ENCODE measurements around the gene KCTD2.

GRCh38 chr17:74998783-74999182, 48.2 kb upstream of the KCTD2 start:
- TF ChIP-seq GATA3 (IDR thresholded peaks at IDR 0.05; ENCODE audit: low read depth, low read length), result no peak
- no peak for TF ChIP-seq GATA2 (IDR thresholded peaks at IDR 0.05; ENCODE audit: low read depth, low read length)

All from SH-SY5Y (cell line).